ENCODE data around the gene SLC9C1.

Gene SLC9C1

GRCh38 chr3:112128843-112129727 is 164.9 kb downstream of the SLC9C1 start:
- no peak for DNase-seq

GRCh38 chr3:112127522-112128494 is 166.2 kb downstream of the SLC9C1 start:
- no peak for DNase-seq

DNA sequence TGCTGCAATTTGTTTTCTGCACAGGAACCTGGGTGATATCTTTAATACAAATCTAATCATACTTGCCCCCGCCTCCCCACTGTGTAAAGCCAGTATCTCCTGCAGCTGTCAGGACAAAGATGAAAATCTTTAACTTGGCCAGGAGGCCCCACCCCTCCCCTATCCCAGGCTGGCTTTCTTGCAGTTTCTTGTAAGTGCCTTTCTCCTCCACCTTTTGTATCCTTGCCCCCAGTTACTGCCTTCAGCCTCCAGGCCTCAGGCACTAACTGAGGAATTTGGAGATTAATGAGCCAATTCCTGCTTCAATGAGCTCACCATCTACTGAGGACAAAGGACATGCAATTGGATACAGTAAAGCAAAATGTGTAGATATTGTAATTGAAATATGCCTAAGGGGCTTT is 167.5 kb downstream of the SLC9C1 start:
- no peak for DNase-seq

GRCh38 chr3:112124907-112125607 is 169.0 kb downstream of the SLC9C1 start:
- no peak for DNase-seq

- no peak for DNase-seq
Observed at GRCh38 chr3:112123548-112123947, 170.5 kb downstream of the SLC9C1 start.

DNA sequence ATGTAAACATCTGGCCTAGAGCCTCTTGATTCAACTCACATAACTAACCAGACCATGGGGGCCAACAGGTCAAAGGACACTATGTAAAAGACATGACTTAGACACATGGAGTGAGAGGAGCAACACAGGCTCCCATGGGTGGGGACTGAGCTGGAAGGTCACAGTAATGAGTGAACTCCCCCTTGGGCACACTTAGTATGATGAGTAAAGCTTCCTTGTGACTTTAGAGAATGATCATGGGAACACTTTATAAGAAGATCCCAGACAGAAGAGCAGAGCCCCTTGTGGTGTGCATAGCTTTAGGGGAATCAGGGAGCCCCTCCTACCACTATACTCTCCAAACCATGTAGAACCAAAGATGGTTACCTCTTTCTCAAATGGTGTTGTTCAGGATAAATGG is 171.1 kb downstream of the SLC9C1 start:
- no peak for DNase-seq

DNA sequence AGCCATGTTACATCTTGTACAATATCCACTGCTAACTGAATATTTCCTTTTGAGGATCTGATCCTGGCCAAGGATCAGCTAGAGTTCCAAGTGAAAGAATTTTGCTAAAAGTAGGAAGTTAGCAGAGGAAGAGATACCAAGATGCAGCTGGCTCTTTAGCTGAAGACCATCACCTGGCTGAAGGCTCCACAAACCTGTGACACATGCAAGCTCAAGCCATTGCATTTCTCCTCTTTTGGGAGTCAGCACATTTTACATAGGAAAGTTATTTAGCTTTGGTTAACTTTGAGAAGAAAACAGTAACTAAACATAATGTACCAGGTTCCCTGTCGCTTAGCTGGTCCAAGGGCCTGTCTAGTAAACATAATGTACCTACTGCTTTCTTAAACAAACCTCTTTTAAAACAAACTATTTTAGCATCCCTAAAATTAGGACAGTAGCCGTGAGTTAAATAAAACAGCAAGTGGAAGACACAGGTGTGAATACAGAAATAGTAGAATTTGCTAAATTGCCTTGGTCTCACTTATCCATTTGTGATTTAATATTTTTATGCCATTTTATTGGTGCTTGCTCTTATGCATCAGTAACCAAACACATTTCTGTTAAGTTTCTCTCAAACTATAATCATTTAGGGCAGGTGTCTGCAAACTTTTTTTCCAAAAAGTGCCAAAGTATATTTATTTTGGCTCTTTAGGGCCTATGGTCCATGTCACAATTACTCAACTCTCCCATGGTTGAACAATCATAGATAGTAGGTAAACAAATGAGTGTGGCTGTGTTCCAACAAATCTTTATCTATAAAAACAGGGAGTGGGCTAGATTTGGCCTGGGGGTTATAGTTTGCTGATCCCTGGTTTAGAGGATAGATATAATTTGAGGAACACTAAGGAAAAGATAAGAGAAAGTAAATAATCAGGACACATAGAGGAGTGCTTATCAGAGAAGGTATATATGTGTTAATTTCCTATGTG is 172.2 kb downstream of the SLC9C1 start:
- DNase-seq, result no peak

GRCh38 chr3:112119962-112120836 is 173.8 kb downstream of the SLC9C1 start:
- no peak for DNase-seq

- DNase-seq, result no peak
Observed at GRCh38 chr3:112117841-112118571, 176.0 kb downstream of the SLC9C1 start.

DNA sequence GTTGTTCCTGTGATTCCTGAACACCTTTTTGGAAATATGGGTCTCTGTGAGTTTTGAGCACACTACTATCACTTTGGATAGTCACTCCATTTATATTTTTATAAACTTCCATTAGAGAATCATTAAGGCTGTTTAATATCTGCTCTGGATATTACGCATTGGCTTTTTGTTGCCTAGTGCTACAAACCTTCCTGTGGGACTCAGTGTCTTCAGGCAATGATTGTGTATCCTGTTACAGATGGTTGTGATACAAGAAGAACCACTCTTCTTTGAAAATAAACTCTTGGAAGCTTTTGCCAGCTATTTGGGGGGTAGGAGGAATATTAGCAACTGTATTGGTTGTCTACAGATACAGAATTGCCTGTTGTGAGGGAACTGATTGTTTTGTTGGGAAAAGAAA is 176.6 kb downstream of the SLC9C1 start:
- DNase-seq, result no peak

GRCh38 chr3:112116748-112117186 is 177.2 kb downstream of the SLC9C1 start:
- DNase-seq, result no peak

DNA sequence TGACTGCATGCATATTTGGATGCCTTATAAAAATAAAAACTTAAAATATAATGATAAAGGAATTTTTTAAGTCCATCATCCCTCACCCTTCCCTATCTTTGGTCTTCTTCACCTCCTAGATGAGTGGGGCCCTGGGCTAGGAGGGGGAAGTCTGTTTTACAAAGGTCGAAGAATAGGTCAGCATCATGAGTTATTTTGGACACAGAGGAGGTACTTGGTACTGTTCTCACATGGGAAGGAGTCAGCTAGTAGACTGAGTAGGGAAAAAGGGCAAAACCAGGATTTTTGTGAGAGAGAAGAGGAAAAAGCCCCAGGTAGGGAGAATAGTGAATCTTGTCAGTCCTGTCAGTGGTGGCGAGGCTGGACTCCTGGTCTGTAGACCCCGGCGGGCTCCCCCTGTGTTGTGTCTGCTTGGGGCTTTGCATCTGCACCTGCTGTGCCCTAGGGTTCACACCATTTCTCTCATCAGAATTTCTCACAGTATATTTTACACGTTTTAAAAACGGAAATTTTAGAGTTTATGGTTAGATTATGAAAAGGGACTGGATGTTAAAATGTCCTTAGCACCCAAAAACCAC is 178.1 kb downstream of the SLC9C1 start:
- no peak for DNase-seq

DNA sequence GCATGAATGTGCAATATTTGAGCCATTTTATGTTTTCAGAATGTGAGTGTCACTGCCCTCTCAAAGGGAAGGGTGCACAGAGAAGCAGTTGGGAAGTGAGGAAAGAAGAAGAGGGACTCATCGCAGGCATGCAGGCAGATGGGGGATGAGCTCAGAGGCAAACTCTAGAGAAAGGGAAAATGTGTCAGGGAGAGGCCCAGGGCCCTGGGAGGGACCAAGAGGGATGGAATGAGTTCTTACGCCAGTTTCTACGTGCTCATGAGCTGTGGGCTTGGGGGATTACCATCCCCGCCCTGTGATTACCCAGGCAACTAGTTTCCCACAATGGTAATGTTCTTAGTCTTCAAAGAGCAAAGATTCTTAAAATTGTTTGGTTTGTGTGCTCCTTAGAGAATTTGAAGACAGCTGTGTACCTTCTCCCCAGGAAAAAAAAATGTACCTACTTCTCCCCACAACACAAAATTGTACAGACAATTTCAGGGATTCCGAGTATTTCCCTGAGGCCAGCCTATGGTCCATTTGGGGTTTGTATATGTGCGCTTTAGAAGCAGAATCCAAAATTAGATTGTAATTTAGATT is 178.8 kb downstream of the SLC9C1 start:
- DNase-seq, result no peak

- DNase-seq, result no peak
Observed at GRCh38 chr3:112114576-112115160, 179.3 kb downstream of the SLC9C1 start.

- DNase-seq, result peak; percentile 81
Observed at GRCh38 chr3:112111785-112112402, 182.1 kb downstream of the SLC9C1 start.

GRCh38 chr3:112109322-112109721 is 184.7 kb downstream of the SLC9C1 start:
- no peak for DNase-seq

- DNase-seq, result no peak
Observed at GRCh38 chr3:112104774-112105173, 189.2 kb downstream of the SLC9C1 start.

GRCh38 chr3:112101916-112102315 is 192.1 kb downstream of the SLC9C1 start:
- no peak for DNase-seq
